Left ventricle myocardium inferior (tissue), 1 donor: ENCODE results near the gene FOCAD. TPM values are rescaled to one million over a fixed set of nuclear protein-coding genes. Genes with fewer than 3 reads are reported as not detected.

Source experiments
- DNase-seq: peaks from one replicate; pipeline ENCODE4 v3.0.0-alpha.2; 2020
- H3K27ac ChIP-seq: fragments of 200-600 bp; replicated peaks from 2 replicates; pipeline ENCODE4 v1.8.0; 2021
- H3K27me3 ChIP-seq: fragments of 200-600 bp; 2 replicates; pipeline ENCODE4 v1.8.0; 2021; ENCODE audit warnings: low read depth
- H3K36me3 ChIP-seq: fragments of 200-600 bp; 2 replicates; pipeline ENCODE4 v1.8.0; 2021
- H3K4me1 ChIP-seq: fragments of 200-600 bp; 2 replicates; pipeline ENCODE4 v1.8.0; 2021
- H3K4me3 ChIP-seq: fragments of 200-600 bp; 2 replicates; pipeline ENCODE4 v1.8.0; 2021; ENCODE audit warnings: mild to moderate bottlenecking, moderate library complexity
- H3K9me3 ChIP-seq: fragments of 200-600 bp; replicated peaks from 2 replicates; pipeline ENCODE4 v1.8.0; 2021
- CTCF ChIP-seq: fragments of 200-600 bp; IDR thresholded peaks from 2 replicates; pipeline ENCODE4 v1.8.0; 2021; ENCODE audit warnings: antibody characterized with exemption, mild to moderate bottlenecking, borderline replicate concordance
- intact Hi-C: fragments of 100-400 bp; cut with micrococcal nuclease; formaldehyde crosslinking; loops from one replicate; pipeline ENCODE4 v1.11.0; 2022
- total RNA-seq: library from RNA; stranded (reverse); fragmentation: NEBNext Ultra II Directional; extraction: Animal tissue kit (Norgen Biotek cat#: 25700); gene quantifications from one replicate; pipeline ENCODE4 v1.2.1, GENCODE V29; 2021
- donor health status: DM: no; HTN: yes; CAD: no; lungs with severe emphysema.

The FOCAD gene
- total RNA-seq, 1 donor from 2014 or later, result 29.0 TPM

GRCh38 chr9:21015995-21016394 is 331.9 kb downstream of the FOCAD start:
- Histone ChIP-seq H3K4me3 (no peak overlapping the region), H3K4me1 (peaks cover 5% of the 10 kb centered on the region)

DNA sequence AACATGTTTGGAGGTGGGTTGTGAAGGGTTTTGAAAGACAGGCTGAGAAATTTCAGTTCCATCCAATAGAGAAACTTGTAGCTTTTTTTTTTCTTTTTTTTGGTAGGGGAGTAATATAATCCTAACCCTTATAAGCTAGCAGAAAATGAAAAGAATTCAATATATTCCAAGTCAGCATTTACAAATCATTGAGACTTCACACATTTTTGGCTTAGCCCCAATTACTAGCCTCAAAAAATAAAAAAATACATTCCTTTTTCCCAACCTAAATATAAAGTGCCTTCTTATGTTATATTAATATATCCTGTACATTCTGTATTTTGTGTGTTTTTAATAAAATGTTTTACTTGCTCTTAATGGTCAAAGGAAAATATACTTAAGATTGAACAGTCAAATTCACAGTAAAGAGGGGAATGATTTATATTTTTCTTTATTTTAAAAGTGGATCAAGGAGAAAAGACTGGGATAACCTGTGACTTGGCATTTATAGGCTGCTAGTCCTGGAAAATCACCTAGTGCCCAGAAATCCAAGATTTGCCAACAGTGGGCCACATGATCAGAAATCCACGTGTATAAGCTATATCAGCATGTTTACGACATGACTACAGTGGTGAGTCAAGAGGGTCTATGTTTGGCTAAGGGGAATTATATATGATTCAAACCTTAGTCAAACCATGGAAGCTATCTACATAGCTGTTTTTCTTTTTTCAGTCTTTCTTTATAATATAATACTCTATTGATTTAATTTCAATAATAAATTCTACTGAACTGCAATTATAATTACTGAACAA is 332.8 kb downstream of the FOCAD start:
- H3K27me3 ChIP-seq, result no peaks in the 10 kb centered on the region
- intact Hi-C loops, result no loop called here
- H3K9me3 ChIP-seq, result peaks cover 2% of the 10 kb centered on the region
- no peak for DNase-seq
- no peak overlapping the region for H3K4me3 ChIP-seq
- H3K4me1 ChIP-seq, result peaks cover 5% of the 10 kb centered on the region
- H3K27ac ChIP-seq, result no peak overlapping the region
- TF ChIP-seq CTCF, result no peak
- no peaks in the 10 kb centered on the region for H3K36me3 ChIP-seq

More at GRCh38 chr9:21015995-21016394, 331.9 kb downstream of the FOCAD start:
- Histone ChIP-seq H3K36me3 (no peaks in the 10 kb centered on the region), H3K27ac (no peak overlapping the region), H3K27me3 (no peaks in the 10 kb centered on the region), H3K9me3 (no peaks in the 10 kb centered on the region)
- DNase-seq, result no peak
- intact Hi-C loops, result no loop called here
- TF ChIP-seq CTCF, result no peak

- Histone ChIP-seq H3K27me3 (no peaks in the 10 kb centered on the region), H3K9me3 (peaks cover 6% of the 10 kb centered on the region), H3K4me1 (peaks cover 5% of the 10 kb centered on the region), H3K36me3 (no peaks in the 10 kb centered on the region), H3K27ac (no peak overlapping the region), H3K4me3 (no peak overlapping the region)
- intact Hi-C loops, result no loop called here
- no peak for TF ChIP-seq CTCF
- DNase-seq, result no peak
Measured at GRCh38 chr9:21018177-21018576, 334.1 kb downstream of the FOCAD start.

GRCh38 chr9:21023861-21024260 is 339.8 kb downstream of the FOCAD start:
- H3K27ac ChIP-seq, result no peak overlapping the region
- TF ChIP-seq CTCF, result no peak
- H3K4me1 ChIP-seq, result no peaks in the 10 kb centered on the region
- H3K9me3 ChIP-seq, result peaks cover 6% of the 10 kb centered on the region
- no peak overlapping the region for H3K4me3 ChIP-seq
- H3K27me3 ChIP-seq, result no peaks in the 10 kb centered on the region
- no peak for DNase-seq
- no peaks in the 10 kb centered on the region for H3K36me3 ChIP-seq
- intact Hi-C loops, result no loop called here

GRCh38 chr9:21027295-21027694 is 343.2 kb downstream of the FOCAD start:
- no peaks in the 10 kb centered on the region for H3K27me3 ChIP-seq
- TF ChIP-seq CTCF, result no peak
- H3K4me1 ChIP-seq, result peaks cover 13% of the 10 kb centered on the region
- no peaks in the 10 kb centered on the region for H3K36me3 ChIP-seq
- no peak for DNase-seq
- H3K4me3 ChIP-seq, result no peak overlapping the region
- no peak overlapping the region for H3K27ac ChIP-seq
- intact Hi-C loops, result no loop called here
- no peaks in the 10 kb centered on the region for H3K9me3 ChIP-seq
